H1 (cell line): Measurements from ENCODE around the gene ANGPTL4. TPM values are rescaled to one million over a fixed set of nuclear protein-coding genes. Genes with fewer than 3 reads are reported as not detected.

Experiments used
- CTCF ChIA-PET: fragments of 300-600 bp; sonication (Branson Sonifier 250); formaldehyde crosslinking; loops from one replicate; lab custom pipeline; 2021; ENCODE audit not compliant: partially characterized antibody; lab: Charles Lee
- POLR2A ChIA-PET: fragments of 300-600 bp; sonication (Branson Sonifier 250); formaldehyde crosslinking; loops from one replicate; lab custom pipeline; 2021; ENCODE audit warnings: inconsistent platforms; ENCODE audit not compliant: partially characterized antibody; lab: Charles Lee
- DNase-seq, 2 experiments: peaks; one replicate each; pipeline versions ENCODE4 v3.0.0 to v3.0.0-alpha.2; 2010 to 2022; ENCODE audit warnings: low spot score in 2 of 2, low read depth in 1 of 2, mixed read lengths in 1 of 2
- FAIRE-seq: peaks from 2 replicates; lab custom pipeline; 2011; peaks lifted over from hg19 to GRCh38; lab: Jason Lieb, UNC
- H2AFZ ChIP-seq: 2 replicates; pipeline ENCODE4 v1.8.1; 2012; ENCODE audit warnings: low read length, inconsistent platforms
- H2AK5ac ChIP-seq: 2 replicates; pipeline ENCODE4 v1.6.1; 2013; ENCODE audit warnings: low read depth, low read length
- H2BK120ac ChIP-seq: replicated peaks from 2 replicates; pipeline ENCODE3; 2013; ENCODE audit warnings: low read depth, low read length, inconsistent platforms
- H2BK12ac ChIP-seq: 2 replicates; pipeline ENCODE4 v1.6.1; 2013; ENCODE audit warnings: low read depth, low read length
- H2BK15ac ChIP-seq: 2 replicates; pipeline ENCODE4 v1.6.1; 2013; ENCODE audit warnings: low read length
- H2BK20ac ChIP-seq: 2 replicates; pipeline ENCODE4 v1.6.1; 2013; ENCODE audit warnings: low read length
- H2BK5ac ChIP-seq: 2 replicates; pipeline ENCODE4 v1.6.1; 2013; ENCODE audit warnings: low read depth, low read length
- H3K14ac ChIP-seq: 2 replicates; pipeline ENCODE4 v1.6.1; 2013; ENCODE audit warnings: inconsistent platforms; ENCODE audit not compliant: insufficient read length
- H3K18ac ChIP-seq: 2 replicates; pipeline ENCODE4 v1.6.1; 2013; ENCODE audit warnings: low read length; ENCODE audit errors: extremely low read depth
- H3K23ac ChIP-seq: 2 replicates; pipeline ENCODE4 v1.6.1; 2013; ENCODE audit warnings: inconsistent platforms; ENCODE audit not compliant: insufficient read length
- H3K23me2 ChIP-seq: 2 replicates; pipeline ENCODE4 v1.6.1; 2013; ENCODE audit warnings: low read depth, low read length
- H3K27ac ChIP-seq: 2 replicates; pipeline ENCODE4 v1.6.1; 2011; ENCODE audit warnings: low read depth, low read length, inconsistent platforms
- H3K27me3 ChIP-seq, 4 experiments: replicated peaks in 1 of 4; 1 replicate in 1 of 4; 2 replicates in 3 of 4; pipeline versions ENCODE4 v1.6.1 to v1.8.1; 2011 to 2013; ENCODE audit warnings: low read length in 3 of 4, mild to moderate bottlenecking in 3 of 4, inconsistent platforms in 2 of 4, mixed read lengths in 2 of 4, moderate library complexity in 1 of 4; ENCODE audit not compliant: control insufficient read depth in 3 of 4, insufficient read depth in 3 of 4; ENCODE audit errors: extremely low read depth in 1 of 4
- H3K36me3 ChIP-seq, 4 experiments: 2 replicates each; pipeline versions ENCODE4 v1.6.1 to v1.8.1; 2011 to 2013; ENCODE audit warnings: mild to moderate bottlenecking in 4 of 4, low read length in 3 of 4, moderate library complexity in 2 of 4, control low read depth in 1 of 4, inconsistent platforms in 1 of 4; ENCODE audit not compliant: insufficient read depth in 4 of 4, control insufficient read depth in 2 of 4
- H3K4ac ChIP-seq: replicated peaks from 2 replicates; pipeline ENCODE3; 2013; ENCODE audit warnings: low read length, low read depth, mixed read lengths, inconsistent platforms; ENCODE audit not compliant: insufficient read length
- H3K4me1 ChIP-seq, 4 experiments: replicated peaks in 1 of 4; 1 replicate in 1 of 4; 2 replicates in 3 of 4; pipeline versions ENCODE4 v1.6.1 to v1.8.1; 2011 to 2013; ENCODE audit warnings: low read length in 3 of 4, inconsistent platforms in 2 of 4, mixed read lengths in 1 of 4; ENCODE audit not compliant: insufficient read depth in 4 of 4, control insufficient read depth in 3 of 4
- H3K4me2 ChIP-seq, 2 experiments: 2 replicates each; pipeline versions ENCODE4 v1.6.1 to v1.8.1; 2011 to 2013; ENCODE audit warnings: low read depth in 2 of 2, low read length in 2 of 2, control low read depth in 1 of 2, inconsistent platforms in 1 of 2, mild to moderate bottlenecking in 1 of 2; ENCODE audit not compliant: insufficient read depth in 1 of 2
- H3K4me3 ChIP-seq, 4 experiments: fragments of 200-600, 300-600 bp in 1 of 4; sonication (generic), shearing (Covaris generic), sonication (Bioruptor Twin) in 1 of 4; 2 replicates each; pipeline versions ENCODE4 v1.5.1 to v1.8.1; 2011 to 2016; ENCODE audit warnings: low read length in 4 of 4, low read depth in 3 of 4, control low read depth in 2 of 4, inconsistent platforms in 2 of 4, mild to moderate bottlenecking in 2 of 4, mixed read lengths in 1 of 4, moderate library complexity in 1 of 4; ENCODE audit not compliant: insufficient read depth in 2 of 4; ENCODE audit errors: extremely low read depth in 1 of 4
- H3K56ac ChIP-seq: replicated peaks from 2 replicates; pipeline ENCODE3; 2013; ENCODE audit warnings: low read depth, mild to moderate bottlenecking, mixed read lengths, low read length, inconsistent platforms; ENCODE audit not compliant: insufficient read length
- H3K79me1 ChIP-seq: 2 replicates; pipeline ENCODE4 v1.6.1; 2013; ENCODE audit warnings: low read depth, low read length, control low read depth
- H3K79me2 ChIP-seq, 2 experiments: 2 replicates each; pipeline versions ENCODE4 v1.6.1 to v1.8.1; 2012 to 2013; ENCODE audit warnings: low read length in 2 of 2, mild to moderate bottlenecking in 2 of 2, inconsistent platforms in 1 of 2; ENCODE audit not compliant: insufficient read depth in 2 of 2, control insufficient read depth in 1 of 2
- H3K9ac ChIP-seq, 4 experiments: replicated peaks in 1 of 4; 1 replicate in 1 of 4; 2 replicates in 3 of 4; pipeline versions ENCODE4 v1.6.1 to v1.8.1; 2011 to 2013; ENCODE audit warnings: low read depth in 3 of 4, low read length in 3 of 4, control low read depth in 2 of 4, mild to moderate bottlenecking in 2 of 4, moderate library complexity in 2 of 4, inconsistent platforms in 1 of 4; ENCODE audit errors: extremely low read depth in 1 of 4
- H3K9me3 ChIP-seq, 2 experiments: 2 replicates each; pipeline versions ENCODE4 v1.6.1 to v1.8.1; 2012 to 2013; ENCODE audit warnings: mild to moderate bottlenecking in 2 of 2, moderate library complexity in 2 of 2, control low read depth in 1 of 2, inconsistent platforms in 1 of 2, low read depth in 1 of 2, low read length in 1 of 2, mixed read lengths in 1 of 2; ENCODE audit not compliant: insufficient read depth in 2 of 2
- H4K20me1 ChIP-seq, 2 experiments: replicated peaks in 1 of 2; 2 replicates each; pipeline versions ENCODE3 to v1.8.1; 2011 to 2013; ENCODE audit warnings: inconsistent platforms in 2 of 2, low read length in 2 of 2, mild to moderate bottlenecking in 1 of 2; ENCODE audit not compliant: insufficient read depth in 2 of 2, control insufficient read depth in 1 of 2
- H4K5ac ChIP-seq: 2 replicates; pipeline ENCODE4 v1.6.1; 2013; ENCODE audit warnings: low read length, low read depth, mixed read lengths, inconsistent platforms; ENCODE audit not compliant: insufficient read length
- H4K8ac ChIP-seq: 2 replicates; pipeline ENCODE4 v1.8.0; 2013; ENCODE audit warnings: mild to moderate bottlenecking, moderate library complexity, low read length, inconsistent platforms; ENCODE audit not compliant: insufficient read depth; ENCODE audit errors: extremely low read depth
- H4K91ac ChIP-seq: replicated peaks from 2 replicates; pipeline ENCODE3; 2013; ENCODE audit warnings: low read length, mixed read lengths, inconsistent platforms; ENCODE audit not compliant: insufficient read length
- BRCA1 ChIP-seq: IDR thresholded peaks from 2 replicates; pipeline ENCODE4 v1.6.1; 2012; ENCODE audit warnings: low read depth, low read length, improper control_type of control experiment
- CBX5 ChIP-seq: fragments of 300-800, 300-1000 bp; sonication (generic); IDR thresholded peaks from 2 replicates; pipeline ENCODE4 v1.7.1; 2016; ENCODE audit warnings: antibody characterized with exemption, low read length, low read depth
- EZH2 ChIP-seq: fragments of 200-600 bp; sonication (generic); IDR thresholded peaks from 2 replicates; pipeline ENCODE4 v1.7.1; 2012; ENCODE audit warnings: low read depth, mild to moderate bottlenecking, moderate library complexity, low read length, inconsistent platforms; ENCODE audit not compliant: severe bottlenecking
- RFX5 ChIP-seq: IDR thresholded peaks from 2 replicates; pipeline ENCODE4 v1.6.1; 2011; ENCODE audit warnings: low read depth, low read length, improper control_type of control experiment, borderline replicate concordance
- SIRT6 ChIP-seq: IDR thresholded peaks from one replicate; pipeline ENCODE4 v1.7.1; 2012; ENCODE audit warnings: low read length, inconsistent platforms
- SIX5 ChIP-seq: IDR thresholded peaks from 2 replicates; pipeline ENCODE4 v1.6.1; 2011; ENCODE audit warnings: mild to moderate bottlenecking, low read depth, low read length
- SRF ChIP-seq: IDR thresholded peaks from 2 replicates; pipeline ENCODE4 v1.6.1; 2011; ENCODE audit warnings: mild to moderate bottlenecking, low read depth, low read length, moderate library complexity
- WGBS, 2 experiments: shearing (Covaris generic) in 1 of 2; methylation state at CpG; one replicate each; pipeline versions ENCODE4 v1.1.6 to v1.1.7; 2013 to 2015; ENCODE audit warnings: low lambda C conversion rate in 2 of 2, mixed read lengths in 2 of 2, inconsistent platforms in 1 of 2, low coverage in 1 of 2, missing lambda C conversion rate in 1 of 2; ENCODE audit not compliant: insufficient replicate concordance in 2 of 2, insufficient coverage in 1 of 2, insufficient read length in 1 of 2; ENCODE audit errors: extremely low coverage in 1 of 2, missing lambda C conversion rate in 1 of 2; 5-methylcytosine and 5-hydroxymethylcytosine counted together
- polyA plus RNA-seq, 7 experiments: library from polyadenylated mRNA; depleted of rRNA in 3 of 7; stranded (reverse) in 5 of 7; unstranded in 2 of 7; fragments of >200 nt in 5 of 7; fragments of 200-250 nt in 2 of 7; gene quantifications; 1 replicate in 5 of 7; 2 replicates in 1 of 7; 4 replicates in 1 of 7; pipeline versions ENCODE4 v1.2.1 to v1.2.3, GENCODE V29; 2011 to 2013; ENCODE audit warnings: missing spikeins in 2 of 7, mixed read lengths in 2 of 7
- total RNA-seq: library from RNA; stranded (reverse); fragmentation: NEBNext Ultra II Directional; extraction: Animal tissue kit (Norgen Biotek cat#: 25700); gene quantifications from 2 replicates; pipeline ENCODE4 v1.2.1, GENCODE V29; 2021
- TF ChIP-seq, protein P1 (sequence below), 3 experiments: IDR thresholded peaks; 1 replicate in 2 of 3; 2 replicates in 1 of 3; pipeline versions ENCODE4 v1.5.1 to v1.6.1; 2011; ENCODE audit warnings: low read length in 3 of 3, mild to moderate bottlenecking in 3 of 3, inconsistent platforms in 2 of 3, low read depth in 1 of 3, moderate library complexity in 1 of 3; ENCODE audit not compliant: insufficient read depth in 1 of 3; ENCODE audit errors: control extremely low read depth in 1 of 3
- TF ChIP-seq, protein P2 (sequence below): IDR thresholded peaks from 2 replicates; pipeline ENCODE4 v1.6.1; 2012; ENCODE audit warnings: inconsistent platforms
- TF ChIP-seq, protein P3 (sequence below): IDR thresholded peaks from 2 replicates; pipeline ENCODE4 v1.6.1; 2011; ENCODE audit warnings: low read depth, mild to moderate bottlenecking, low read length; ENCODE audit not compliant: insufficient read depth

ANGPTL4 gene
- total and polyA plus RNA-seq, 2 of the 8 experiments (the other 6 are each of a cell fraction or from before 2014, with no cell fraction given): 2.3 to 6.5 TPM

DNA sequence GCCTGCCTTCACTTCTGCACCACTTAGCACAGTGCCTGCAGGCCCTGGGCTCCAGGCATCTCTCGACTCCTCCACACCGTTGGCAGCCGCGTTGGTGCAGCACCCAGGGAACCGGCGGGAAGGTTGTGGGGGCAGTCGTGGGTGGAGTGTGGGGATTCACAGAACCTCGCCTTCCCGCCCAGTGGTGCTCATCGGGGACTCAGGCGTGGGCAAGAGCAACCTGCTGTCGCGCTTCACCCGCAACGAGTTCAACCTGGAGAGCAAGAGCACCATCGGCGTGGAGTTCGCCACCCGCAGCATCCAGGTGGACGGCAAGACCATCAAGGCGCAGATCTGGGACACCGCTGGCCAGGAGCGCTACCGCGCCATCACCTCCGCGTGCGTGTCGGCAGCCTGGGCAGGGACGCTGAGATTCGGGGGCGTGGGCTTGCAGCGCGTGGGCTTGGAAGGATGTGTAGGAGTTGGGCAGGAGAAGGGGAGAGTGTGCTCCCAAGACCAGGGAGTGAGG lies 35.8 kb downstream of the ANGPTL4 start:
- H3K79me2 ChIP-seq: peaks cover 0 to 37% of the 10 kb centered on the region in 2 experiments; a peak in 1 of 4 replicates
- FAIRE-seq: no peak
- no peak overlapping the region for H3K18ac ChIP-seq
- H3K79me1 ChIP-seq: peaks cover 24% of the 10 kb centered on the region
- no peak overlapping the region for H3K4me2 ChIP-seq
- H3K4me3 ChIP-seq: no peak overlapping the region
- H4K5ac ChIP-seq: no peak overlapping the region
- H4K20me1 ChIP-seq: peaks cover 8 to 38% of the 10 kb centered on the region in 2 experiments
- H4K8ac ChIP-seq: no peak overlapping the region; the same call in 1 of the 2 replicates
- H2BK120ac ChIP-seq: no peak overlapping the region
- no peaks in the 10 kb centered on the region for H3K9me3 ChIP-seq
- no peak overlapping the region for H3K56ac ChIP-seq
- no peak overlapping the region for H4K91ac ChIP-seq
- WGBS, 2 experiments: 98% methylated on average over 28 of the region's 34 CpGs; no CpG with 5 or more reads in 1 of the 2 experiments
- no peak overlapping the region for H3K27ac ChIP-seq
- no peak overlapping the region for H3K9ac ChIP-seq
- no peak overlapping the region for H2BK20ac ChIP-seq
- H3K36me3 ChIP-seq: peaks cover 0 to 14% (median 10%) of the 10 kb centered on the region in 4 experiments; a peak in 6 of 8 replicates
- H3K23me2 ChIP-seq: no peaks in the 10 kb centered on the region
- no peak overlapping the region for H3K23ac ChIP-seq
- H2AK5ac ChIP-seq: no peak overlapping the region
- no peak overlapping the region for H3K4ac ChIP-seq
- H2BK15ac ChIP-seq: no peak overlapping the region
- ChIA-PET POLR2A (interaction anchor here (1.2 to 3.0 kb wide), 3 partner anchors 8 to 49 kb away, joined by 3 to 9 read pairs (median 3); no protein-coding TSS in a partner anchor), CTCF (interaction anchor here (1.6 kb wide), 1 partner anchor 46 kb away, joined by 7 read pairs; no protein-coding TSS in a partner anchor)
- no peaks in the 10 kb centered on the region for H3K27me3 ChIP-seq
- 0 out of 2 replicates have a peak overlapping the region, but pooled peaks have one; percentile 39 for H2BK12ac ChIP-seq
- H2AFZ ChIP-seq: no peak overlapping the region
- H3K4me1 ChIP-seq: no peaks in the 10 kb centered on the region; a peak in 3 of 7 replicates
- no peak for DNase-seq
- no peak overlapping the region for H3K14ac ChIP-seq
- no peak overlapping the region for H2BK5ac ChIP-seq
- TF ChIP-seq RFX5: no peak
- no peak for TF ChIP-seq EZH2
- no peak for TF ChIP-seq CBX5
- no peak for TF ChIP-seq SIX5
- TF ChIP-seq BRCA1: no peak
- TF ChIP-seq, protein P1, sequence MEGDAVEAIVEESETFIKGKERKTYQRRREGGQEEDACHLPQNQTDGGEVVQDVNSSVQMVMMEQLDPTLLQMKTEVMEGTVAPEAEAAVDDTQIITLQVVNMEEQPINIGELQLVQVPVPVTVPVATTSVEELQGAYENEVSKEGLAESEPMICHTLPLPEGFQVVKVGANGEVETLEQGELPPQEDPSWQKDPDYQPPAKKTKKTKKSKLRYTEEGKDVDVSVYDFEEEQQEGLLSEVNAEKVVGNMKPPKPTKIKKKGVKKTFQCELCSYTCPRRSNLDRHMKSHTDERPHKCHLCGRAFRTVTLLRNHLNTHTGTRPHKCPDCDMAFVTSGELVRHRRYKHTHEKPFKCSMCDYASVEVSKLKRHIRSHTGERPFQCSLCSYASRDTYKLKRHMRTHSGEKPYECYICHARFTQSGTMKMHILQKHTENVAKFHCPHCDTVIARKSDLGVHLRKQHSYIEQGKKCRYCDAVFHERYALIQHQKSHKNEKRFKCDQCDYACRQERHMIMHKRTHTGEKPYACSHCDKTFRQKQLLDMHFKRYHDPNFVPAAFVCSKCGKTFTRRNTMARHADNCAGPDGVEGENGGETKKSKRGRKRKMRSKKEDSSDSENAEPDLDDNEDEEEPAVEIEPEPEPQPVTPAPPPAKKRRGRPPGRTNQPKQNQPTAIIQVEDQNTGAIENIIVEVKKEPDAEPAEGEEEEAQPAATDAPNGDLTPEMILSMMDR (IDR thresholded peaks at IDR 0.05; ENCODE audit: control extremely low read depth in 1 of 3, insufficient read depth in 1 of 3, low read depth in 1 of 3, low read length in 3 of 3): no peak
- TF ChIP-seq, protein P2, sequence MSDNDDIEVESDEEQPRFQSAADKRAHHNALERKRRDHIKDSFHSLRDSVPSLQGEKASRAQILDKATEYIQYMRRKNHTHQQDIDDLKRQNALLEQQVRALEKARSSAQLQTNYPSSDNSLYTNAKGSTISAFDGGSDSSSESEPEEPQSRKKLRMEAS: no peak
- TF ChIP-seq SIRT6: no peak
- TF ChIP-seq, protein P3, sequence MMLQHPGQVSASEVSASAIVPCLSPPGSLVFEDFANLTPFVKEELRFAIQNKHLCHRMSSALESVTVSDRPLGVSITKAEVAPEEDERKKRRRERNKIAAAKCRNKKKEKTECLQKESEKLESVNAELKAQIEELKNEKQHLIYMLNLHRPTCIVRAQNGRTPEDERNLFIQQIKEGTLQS: no peak
- no peak for TF ChIP-seq SRF
